Occipital lobe (tissue), 2 donors: ENCODE results near the gene RAB40A. TPM values are rescaled to one million over a fixed set of nuclear protein-coding genes. Genes with fewer than 3 reads are reported as not detected.
A peak's percentile ranks its signal among the peaks of the same experiment; 100 is the strongest.

Experiments
- DNase-seq: peaks from one replicate; lab custom pipeline; 2025; lab: John Stamatoyannopoulos, UW
- total RNA-seq: library from RNA; depleted of rRNA; stranded (reverse); fragments of >200 nt; gene quantifications from one replicate; pipeline ENCODE4 v1.2.3, GENCODE V29; 2014

RAB40A gene, protein sequence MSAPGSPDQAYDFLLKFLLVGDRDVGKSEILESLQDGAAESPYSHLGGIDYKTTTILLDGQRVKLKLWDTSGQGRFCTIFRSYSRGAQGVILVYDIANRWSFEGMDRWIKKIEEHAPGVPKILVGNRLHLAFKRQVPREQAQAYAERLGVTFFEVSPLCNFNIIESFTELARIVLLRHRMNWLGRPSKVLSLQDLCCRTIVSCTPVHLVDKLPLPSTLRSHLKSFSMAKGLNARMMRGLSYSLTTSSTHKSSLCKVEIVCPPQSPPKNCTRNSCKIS
- total RNA-seq = 0.94 TPM

DNA sequence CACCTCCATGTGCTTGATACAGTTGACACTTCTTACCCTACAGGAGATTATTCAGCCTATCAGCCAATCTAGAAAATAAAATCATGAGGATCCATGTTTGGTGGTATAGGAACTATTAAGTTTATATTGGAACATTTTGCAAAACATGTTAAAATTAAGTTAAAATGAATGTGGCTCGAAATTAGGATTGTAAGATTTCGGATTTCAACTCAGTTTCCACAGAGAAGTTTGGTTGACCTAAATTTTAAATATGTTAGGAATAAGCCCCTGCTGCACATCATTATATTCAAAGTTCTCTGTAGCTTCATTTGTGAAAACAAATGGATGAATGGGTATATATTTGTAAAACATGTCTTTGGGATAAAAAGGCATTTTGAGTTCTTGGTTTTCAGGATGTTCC is at the start of gene RAB40A:
Gene RAB40A, minus strand, starts transcription at position 101 of the 400 bp plus-strand sequence. CDS start 18,733 bp downstream, outside the sequence.
- DNase-seq = no peak

DNA sequence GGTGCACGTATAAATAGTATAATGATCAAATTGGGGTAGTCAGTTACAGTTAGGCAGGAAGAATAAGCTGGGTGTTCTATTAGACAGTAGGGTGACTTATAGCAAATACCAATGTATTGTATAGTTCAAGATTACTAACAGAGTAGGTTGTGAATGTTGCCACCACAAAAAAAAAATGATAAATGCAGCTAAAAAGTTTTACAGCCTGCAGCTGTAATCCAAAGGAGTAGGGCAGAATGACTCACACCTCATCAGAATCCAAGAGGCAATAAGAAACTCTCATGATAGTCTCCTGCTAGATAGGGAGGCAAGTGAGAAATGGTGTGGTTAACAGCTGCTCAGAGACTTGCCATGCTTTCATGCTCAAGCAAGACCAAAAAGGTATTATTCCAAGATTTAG is 46.5 kb upstream of the RAB40A start:
- no peak for DNase-seq

DNA sequence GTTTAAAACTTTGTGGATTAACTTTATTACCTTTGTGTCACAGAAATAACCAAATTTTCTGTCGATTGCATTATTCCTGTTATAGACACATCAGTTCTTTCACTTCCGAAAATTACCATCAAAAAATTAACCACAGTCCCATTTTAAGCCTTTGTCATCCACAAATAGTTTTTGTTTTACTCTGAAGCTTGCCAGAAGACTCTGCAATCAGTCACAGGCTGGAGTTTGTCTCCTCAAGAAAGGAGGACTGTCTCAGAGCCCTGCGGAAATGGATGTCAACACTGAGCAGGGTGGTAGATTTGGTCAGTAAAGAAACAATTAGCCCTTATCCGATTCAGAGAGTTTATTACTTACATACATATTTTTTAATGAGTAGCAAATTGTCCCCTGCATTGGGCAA is 45.9 kb upstream of the RAB40A start:
- DNase-seq = no peak

DNA sequence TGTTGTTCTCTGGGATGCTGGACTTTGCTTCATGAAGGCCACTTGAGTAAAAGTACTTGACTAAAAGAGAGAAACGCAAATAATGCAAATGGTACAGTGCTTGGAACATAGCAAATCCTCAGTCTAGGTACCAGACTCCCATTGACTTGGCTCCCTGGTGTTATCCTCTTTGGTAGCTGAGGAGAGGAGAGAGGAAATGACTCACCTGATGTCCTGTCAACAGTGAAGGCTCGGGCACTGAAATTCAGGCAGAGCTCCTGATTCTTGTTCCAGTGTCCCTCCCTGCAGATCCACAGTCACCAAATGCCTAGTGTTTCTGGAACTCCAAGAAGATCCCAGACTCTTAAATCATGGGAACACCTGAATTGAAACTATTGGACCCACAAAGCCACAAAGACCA is 43.5 kb upstream of the RAB40A start:
- DNase-seq = no peak

DNA sequence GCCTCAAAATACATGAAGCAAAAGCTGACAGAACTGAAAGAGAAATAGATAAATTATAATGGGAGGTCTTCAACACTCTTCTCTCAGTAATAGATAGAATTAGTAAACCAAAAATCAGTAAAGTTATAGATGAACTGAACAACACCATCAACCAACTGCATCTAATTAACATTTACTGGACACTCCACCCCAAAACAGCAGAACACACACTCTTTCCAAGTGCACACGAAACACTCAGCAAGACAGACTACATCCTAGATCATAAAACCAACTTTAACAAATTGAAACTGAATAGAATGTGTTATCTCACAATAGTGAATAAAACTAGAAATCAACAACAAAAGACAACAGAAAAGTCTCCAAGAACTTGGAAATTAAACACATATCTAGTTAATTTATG is 41.0 kb upstream of the RAB40A start:
- no peak for DNase-seq

DNA sequence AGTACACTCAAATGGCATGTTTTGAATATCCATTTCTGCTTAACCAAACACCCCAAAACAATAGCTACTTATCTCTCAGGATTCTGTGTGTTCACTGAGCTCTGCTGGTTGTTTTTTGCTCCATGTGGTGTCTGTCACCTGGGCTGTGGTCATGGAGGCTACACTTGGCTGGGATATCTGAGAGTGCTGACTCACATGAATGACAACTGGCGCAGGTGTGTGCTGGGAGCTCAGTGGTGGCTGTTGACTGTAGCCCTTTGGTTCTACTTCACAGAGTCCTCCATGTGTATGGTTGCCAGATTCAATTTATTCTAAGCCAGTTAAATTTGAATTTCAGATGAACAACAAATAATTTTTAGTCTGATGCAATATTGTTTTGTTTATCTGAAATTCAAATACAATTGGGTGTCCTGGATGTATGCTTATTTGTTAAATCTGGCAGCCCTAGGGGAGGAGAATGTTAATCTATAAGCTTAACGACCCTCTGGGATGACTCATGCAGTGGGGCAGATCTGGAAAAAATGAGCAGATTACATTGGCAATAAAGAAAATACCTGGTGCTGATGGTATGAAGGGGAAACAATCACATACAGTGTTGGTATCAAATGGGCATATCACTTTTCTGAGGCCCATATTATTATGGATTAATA is 37.8 kb upstream of the RAB40A start:
- DNase-seq = no peak

DNA sequence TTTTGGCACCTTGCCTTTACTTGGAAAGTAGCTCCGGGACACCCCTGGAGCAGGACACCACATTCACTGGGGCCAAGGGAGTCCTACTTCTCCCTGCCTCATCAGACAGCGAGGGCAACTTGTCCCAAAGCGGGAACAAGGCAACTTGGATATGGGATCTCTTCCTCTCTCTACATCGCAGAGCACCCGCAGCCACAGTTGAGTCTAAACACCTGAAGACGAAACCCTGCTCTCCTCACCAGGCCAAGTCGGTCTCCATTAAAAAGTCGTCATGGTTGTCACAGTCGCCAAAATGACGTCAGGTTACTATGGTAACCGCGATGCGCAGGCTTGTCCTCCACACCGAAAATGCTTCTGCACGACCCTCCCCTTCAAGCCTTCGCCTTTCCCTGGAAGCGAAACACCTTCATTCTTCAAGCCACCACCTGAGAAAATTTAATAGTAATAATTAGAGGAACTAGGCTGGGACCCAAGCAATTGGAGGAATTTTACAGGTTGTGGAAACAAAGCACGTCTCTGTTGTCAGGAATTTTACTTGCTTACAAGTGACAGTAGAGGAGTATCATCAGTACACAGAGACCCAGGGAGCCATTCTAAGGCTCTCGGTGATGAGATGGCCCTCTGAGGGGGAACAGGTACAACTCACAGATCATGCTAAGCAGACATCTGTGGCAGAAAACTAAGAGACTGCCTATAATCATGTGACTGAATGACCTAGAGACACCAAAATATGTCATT is 35.6 kb upstream of the RAB40A start:
- DNase-seq = peak; percentile 53

DNA sequence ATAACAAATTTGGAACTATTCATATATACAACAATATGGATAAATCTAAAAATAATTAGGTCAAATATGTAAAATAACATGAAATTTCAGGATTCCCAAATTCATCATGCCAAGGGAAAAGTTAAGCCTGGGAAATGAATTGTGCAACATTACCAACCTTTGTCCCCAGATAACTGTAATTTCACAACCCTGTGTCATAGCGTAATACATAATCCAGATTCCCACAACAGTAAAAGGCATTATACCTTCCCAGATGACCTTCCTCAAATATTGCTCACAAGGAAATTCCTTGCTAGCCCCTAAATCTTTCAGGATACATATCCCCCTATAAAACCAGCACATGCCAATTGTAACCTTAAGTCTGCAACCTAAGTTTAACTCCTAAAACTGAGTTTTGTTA is 32.9 kb upstream of the RAB40A start:
- DNase-seq = no peak

DNA sequence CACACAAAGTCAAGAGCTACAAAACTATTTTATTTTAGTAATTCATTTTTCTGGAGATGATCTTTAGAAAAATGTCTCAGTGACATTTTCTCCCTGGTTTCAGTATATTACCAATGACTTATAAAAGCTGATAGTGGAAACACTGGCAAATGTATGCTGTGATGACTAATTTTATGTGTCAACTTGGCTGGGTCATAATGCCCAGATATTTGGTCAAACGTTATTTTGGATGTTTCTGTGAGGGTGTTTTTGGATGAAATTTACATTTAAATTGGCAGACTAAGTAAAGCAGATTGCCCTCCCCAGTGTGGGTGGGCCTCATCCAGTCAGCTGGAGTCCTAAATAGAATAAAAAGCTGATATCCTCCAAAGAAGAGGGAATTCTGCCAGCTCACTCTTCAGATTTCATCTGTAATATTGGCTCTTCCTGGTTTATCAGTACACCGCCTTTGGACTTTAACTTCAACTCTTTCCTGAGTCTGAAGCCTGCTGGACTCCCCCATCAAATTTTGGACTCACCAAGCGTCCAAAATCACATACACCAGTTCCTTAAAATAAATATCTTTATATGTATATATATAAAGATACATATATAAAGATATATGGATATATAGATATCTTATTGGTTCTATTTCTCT is 31.2 kb upstream of the RAB40A start:
- no peak for DNase-seq

DNA sequence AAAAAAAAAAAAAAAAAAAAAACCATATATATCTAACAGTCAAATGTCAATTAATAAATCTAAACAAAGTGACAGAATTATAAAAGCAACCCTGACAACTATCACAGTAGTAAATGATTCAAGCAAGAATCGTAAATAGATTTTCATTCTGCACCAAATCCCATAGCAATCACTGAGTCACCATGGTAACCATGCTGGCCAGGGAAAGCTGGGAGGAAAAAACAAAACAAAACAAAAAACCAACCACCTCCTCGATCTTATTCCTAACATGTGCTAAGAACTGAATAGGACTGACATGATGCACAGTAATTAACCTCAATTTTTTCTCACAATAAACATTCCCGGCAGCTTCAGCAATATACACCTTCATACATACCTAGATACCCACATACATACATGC is 30.6 kb upstream of the RAB40A start:
- DNase-seq = no peak

DNA sequence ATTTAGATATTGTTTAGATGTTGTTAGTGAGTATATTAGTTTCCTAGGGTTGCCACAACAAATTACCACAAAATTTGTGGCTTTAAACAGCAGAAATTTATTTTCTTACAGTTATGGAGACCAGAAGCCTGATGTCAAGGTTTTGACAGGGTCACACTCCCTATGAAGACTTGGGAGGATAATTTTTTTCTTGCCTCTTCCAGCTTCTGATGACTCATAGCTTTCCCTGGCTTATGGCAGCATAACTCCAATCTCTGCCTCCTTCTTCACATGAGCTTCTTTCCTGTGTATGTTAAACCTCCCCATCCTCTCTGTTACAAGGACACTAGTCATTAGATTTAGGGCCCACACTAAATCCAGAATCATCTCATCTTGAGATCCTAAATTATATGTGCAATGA is 20.9 kb upstream of the RAB40A start:
- DNase-seq = no peak

DNA sequence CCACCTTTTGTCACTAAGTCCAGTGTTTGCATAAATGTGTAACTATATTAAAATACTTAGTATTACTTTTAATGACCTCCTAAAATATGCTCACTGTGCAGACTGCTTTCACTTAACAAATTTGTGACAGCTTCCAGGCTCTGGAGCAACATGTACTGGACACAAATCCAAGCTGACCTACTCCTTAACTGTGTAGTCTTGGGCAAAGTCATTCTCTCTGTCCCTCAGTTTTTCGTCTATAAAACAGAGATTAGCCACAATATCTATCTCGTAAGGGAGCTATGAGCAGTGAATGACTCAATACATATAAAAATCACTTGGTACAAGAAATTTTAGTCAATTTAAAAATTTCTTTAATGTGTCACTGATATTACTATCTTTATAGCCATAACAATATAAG is 20.4 kb upstream of the RAB40A start:
- no peak for DNase-seq

DNA sequence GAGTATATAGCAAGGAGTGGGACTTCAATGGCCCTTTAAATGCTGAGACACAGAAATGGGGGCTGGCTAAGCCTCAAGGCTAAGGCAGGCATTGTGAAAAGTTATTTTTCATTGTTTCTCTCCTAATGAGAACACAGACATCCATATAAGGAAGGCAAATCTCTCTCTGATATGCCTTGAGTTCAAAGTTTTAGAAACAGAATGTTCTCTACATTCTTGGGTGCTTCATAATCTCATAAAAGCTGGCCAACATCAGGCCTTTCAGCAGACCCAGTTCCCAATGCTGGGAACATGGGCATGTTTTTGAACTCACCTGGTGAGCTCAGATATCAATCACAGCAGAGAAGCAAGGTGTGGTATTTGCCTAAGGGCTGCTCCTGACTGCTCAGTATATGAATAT is 19.4 kb upstream of the RAB40A start:
- no peak for DNase-seq

DNA sequence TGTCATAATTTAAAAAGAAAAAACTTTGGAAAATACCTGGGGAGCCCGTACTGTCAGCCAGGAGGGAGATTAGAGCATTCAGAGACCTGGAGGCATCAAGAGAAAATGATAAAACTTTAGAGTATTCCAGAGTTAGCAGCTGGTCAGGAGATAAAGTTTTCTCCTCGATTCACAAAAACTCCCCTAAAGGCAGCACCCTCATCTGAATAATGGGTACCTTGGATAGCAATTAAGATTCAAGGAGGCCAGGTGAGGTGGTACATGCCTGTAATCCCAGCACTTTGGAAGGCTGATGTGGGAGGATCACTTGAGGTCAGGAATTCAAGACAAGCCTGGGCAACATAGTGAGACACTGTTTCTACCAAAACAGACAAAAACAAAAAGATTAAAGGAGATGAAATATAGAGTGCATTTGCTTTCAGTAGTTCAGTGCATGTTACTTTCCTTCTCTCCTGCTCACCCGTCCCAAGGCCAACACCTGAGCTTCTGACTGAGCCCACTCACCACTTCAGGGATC is 18.6 kb upstream of the RAB40A start:
- DNase-seq = no peak

DNA sequence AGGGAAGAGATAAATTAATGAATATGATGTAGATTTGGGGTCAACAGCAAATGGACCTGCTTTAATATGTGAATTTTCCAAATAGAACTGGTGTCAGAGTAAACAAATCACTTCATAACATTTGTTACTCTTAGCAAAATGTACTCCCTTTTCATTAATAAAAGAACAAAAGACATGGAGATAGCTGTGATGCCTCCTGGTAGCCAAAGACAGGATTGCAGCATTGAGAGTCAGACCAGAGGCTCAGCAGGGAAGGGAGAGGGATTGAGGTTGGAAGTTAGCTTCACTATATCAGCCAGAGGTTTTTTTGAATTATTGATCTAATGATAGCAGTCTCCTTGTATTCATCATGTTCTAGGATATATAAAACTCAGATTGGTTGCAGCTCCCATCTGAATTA is 17.4 kb upstream of the RAB40A start:
- DNase-seq = no peak

DNA sequence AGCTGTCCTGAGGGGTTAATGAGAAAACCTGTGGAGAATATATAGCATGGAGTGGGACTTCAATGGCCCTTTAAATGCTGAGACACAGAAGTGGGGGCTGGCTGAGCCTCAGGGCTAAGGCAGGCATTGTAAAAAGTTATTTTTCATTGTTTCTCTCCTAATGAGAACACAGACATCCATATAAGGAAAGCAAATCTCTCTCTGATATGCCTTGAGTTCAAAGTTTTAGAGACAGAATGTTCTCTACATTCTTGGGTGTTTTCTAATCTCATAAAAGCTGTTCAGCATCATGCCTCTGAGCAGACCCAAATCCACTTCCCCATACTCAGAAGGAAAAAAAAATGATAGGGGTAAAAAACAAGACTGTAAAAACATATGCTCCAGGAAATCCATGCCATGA is 16.8 kb upstream of the RAB40A start:
- DNase-seq = no peak

DNA sequence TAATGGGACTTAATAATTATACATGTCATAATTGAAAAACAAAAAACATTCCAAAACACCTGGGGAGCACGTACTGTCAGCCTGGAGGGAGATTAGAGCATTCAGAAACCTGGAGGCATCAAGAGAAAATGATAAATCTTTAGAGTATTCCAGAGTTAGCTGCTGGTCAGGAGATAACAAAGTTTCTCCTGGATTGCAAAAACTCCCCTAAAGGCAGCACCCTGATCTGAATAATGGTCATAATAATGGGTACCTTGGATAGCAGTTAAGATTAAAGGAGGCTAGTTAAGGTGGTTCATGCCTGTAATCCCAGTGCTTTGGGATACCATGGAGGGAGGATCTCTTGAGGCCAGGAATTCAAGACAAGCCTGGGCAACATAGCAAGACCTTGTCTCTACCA is 15.9 kb upstream of the RAB40A start:
- DNase-seq = no peak

DNA sequence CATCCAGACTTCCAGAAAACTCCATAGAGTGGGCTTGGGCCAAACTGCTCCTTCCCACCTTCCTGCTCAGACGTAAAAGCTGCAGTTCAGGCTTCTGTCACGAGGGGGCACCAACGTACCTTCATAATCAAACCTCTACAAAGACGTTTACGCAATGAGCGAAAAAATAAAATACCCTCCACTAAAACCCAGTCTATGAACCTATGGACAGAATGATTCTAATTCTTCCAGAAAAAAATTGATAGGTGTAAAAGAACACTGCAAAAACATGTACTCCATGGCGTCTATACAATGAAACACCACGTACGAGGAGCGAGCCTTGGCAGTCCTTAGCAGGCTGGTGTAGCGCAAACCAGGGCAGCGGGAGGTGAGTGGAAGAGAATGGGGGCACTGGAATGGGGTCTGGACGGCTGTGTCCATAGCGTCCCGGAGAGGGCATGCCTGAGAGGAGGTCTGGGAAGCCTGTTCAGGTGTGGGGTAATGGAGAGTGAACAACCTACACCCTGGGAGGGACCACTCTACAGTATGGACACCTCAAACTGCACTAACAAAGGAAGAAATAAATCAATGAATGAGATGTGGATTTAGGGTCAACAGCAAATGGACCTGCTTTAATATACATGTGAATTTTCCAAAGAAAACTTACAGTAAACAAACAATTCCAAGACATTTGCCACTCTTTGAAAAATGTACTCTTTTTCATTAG is 14.4 kb upstream of the RAB40A start:
- DNase-seq = peak; percentile 28

DNA sequence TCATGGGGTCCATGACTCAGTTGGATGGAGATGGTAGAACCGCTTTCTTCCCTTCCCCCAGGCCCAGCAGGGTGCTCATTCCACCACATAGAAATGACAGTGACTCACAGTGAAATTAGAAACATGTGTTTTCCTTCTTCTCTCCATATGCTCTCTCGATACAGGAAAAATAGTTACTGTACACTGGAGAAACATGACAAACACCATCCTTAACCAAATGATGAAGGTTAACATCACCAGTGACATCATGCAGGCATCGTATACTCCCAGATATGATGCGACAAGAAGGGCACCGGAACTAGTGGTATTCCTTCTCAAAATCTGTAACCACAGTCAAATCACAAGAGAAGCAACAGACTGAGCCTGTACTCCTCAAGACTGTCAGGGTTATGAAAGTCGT is 11.7 kb upstream of the RAB40A start:
- DNase-seq = no peak

DNA sequence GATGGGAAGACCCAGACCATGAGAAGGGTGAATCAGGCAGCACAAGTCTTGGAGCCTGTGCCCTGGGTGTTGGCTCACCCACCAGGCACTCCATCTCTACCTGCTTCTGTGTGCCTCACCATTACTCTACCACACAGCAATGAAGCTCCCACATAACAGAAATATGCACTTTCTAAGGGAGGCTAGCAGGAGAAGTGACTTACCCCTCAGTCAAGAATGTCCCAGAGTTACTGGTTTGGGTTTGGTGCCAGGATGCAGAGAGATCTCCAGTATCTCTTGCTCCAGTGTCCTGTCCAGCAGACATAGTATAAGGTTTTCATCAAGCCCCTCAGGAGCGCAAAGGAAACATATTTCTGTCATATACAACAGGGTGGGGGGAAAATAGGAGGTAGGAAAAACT is 11.3 kb upstream of the RAB40A start:
- no peak for DNase-seq

DNA sequence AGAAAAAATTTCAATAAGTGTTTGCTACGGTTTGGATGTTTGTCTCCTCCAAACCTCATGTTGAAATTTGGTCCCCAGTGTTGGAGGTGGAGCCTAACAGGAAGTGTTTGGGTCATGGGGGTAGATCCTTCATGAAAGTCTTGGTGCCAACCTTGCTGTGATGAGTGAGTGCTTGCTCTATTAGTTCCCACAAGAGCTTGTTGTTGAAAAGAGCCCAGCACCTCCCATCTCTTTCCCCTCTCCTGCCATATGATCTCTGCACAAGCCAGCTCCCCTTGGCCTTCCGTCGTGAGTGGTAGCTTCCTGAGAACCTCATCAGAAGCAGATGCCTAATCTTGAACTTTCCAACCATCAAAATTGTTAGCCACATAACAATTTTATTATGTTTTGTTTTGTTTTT is 10.3 kb upstream of the RAB40A start:
- DNase-seq = no peak
